Amniotic epithelial cell (primary cell): ENCODE measurements around the gene FAM47E.
A peak's percentile ranks its signal among the peaks of the same experiment; 100 is the strongest.
"Not testable (repeated sequence)": the region's sequence is repeated elsewhere in the genome, so short reads cannot be mapped to it uniquely, and the experiment has no call there.

Experiments
- DNase-seq: peaks from one replicate; pipeline ENCODE4 v3.0.0-alpha.2; 2010; ENCODE audit warnings: low read depth

The FAM47E gene

DNA sequence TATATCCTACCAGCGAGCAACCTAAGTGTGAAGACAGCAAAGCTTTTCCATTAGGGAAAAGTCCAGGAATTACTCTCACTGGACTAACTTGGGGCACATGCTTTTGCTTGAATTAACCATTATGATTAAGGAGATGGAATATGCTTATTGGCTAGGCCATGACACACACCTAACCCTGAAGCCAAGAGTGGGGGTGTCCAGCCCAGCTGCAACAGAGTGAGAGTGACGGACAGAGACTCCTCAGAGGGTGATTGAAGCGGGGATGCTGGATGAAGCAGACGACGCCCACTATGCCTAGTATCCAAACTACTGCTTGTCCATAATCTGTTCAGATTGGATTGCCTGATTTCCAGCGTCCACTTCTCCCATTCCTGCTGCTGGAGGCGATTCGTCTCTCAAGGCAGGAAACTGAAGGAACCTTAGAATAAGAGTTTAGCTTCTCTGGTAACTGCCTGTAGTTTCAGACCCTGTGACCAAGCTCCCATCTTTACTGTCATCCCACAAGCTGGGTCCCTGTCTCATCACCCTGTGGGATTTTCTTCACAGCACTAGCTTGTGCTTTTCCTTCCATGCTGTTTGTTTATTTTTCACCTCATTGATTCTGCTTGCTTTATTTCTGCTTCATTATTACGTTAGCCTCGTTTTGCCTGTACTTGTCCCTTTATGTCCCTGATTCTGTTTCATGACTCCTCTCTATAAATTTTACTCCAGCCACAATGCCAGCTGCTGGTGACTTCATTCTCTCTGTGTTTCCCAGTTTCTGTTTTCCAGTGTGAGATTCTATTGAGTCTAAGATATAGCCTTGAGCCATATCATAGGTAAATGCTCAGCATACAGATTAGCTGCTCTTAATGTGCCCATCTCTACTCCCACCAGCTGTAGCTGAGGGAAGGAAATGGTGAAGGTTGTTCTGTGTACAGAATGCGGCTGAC lies 19.0 kb downstream of the FAM47E start:
- no peak for DNase-seq

DNA sequence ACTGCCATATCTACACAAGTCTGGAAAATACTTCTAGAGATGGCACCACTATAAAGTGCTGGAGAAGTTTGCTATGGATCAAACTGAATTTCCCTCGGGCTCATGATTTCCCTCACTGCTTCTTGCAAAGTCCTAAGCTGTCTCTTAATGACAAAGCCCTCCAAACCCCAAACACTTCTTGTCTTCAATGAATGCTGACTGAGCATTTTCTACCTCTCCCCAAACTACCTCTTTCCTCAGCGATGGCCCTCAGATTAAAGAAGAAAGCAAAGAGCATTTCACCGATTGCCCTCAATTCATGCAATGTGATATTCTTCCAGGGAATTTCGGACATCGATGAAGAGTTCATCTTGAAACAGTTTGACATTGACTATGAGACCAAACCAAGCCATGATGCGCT lies 19.7 kb downstream of the FAM47E start:
- no peak for DNase-seq

DNA sequence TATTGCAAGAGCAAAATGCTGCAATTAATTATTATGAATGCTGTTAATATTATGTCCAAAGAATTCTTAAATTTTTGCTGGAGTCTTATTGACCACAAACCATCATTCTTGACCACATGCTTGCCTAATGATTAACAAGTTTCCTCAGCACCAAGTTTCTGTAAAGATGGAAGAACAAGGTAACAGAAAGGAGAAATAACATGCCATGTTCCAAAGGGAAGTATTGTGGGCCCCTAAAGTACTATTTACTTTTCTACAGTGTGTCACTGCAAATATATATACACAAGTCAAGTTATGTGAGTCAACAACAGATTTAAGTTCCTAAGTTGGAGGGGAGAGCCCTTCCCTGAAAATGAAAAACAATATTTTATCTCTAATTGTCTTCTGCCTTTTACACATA lies 20.6 kb downstream of the FAM47E start:
- no peak for DNase-seq

DNA sequence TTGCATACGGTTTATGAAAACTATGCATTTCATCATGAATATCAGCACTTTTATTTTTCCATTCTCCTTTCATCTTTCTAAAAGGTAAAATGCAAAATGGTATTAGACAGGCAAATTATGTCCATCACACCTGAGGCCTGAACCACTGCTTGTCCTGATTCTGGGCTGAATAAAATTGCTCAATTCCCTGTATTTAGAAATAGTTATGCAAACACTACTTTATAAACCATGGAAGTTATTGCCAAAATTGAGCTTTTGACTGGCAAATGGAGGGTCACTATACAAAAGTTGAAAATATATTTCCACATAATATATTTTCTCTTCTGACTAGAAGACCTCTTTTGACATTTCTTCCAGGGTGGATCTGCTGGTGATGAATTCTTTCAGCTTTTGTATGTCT lies 21.1 kb downstream of the FAM47E start:
- no peak for DNase-seq

DNA sequence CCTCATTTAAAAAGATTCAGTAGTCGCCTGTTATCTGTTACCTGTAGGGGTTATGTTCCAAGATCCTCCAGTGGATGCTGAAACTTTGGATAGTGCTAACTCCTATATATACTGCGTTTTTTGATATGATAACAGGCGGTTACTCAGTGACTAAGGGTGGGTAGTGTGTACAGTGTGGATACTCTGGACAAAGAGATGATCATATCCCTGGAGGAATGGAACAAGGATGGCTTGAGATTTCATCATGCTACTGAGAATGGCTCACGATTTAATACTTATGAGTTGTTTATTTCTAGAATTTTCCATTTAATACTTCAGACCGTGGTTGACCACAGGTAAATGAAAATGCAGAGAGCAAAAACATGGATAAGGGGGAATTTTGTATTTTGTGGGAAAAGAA lies 21.5 kb downstream of the FAM47E start:
- DNase-seq: no peak

DNA sequence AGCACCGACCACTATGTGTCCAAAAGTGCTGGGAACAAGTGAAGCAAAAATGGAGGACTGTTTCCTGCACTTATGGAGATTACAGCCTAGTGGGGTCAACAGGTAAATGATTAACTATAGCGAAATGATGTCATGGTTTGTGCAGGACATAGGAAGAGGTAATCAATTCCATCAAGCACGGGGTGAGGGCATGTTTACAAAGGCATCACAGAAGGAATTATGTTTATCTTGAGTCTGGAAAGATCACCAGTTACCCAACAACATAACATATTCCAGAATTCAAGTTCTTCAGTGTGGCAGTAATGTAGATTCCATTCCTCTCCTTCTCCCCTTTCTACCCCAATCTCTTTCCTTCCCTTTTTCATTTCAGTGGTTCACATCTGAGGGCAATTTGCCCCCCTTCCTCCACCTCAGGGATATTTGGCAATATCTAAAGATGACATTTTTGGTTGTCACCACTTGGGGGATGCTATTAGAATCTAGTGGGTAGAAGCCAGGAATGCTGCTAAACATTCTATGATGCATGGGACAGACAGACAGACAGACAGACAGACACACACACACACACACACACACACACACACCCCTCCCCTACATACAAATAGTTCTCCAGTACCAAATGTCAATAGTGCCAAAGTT lies 24.1 kb downstream of the FAM47E start:
- no peak for DNase-seq

DNA sequence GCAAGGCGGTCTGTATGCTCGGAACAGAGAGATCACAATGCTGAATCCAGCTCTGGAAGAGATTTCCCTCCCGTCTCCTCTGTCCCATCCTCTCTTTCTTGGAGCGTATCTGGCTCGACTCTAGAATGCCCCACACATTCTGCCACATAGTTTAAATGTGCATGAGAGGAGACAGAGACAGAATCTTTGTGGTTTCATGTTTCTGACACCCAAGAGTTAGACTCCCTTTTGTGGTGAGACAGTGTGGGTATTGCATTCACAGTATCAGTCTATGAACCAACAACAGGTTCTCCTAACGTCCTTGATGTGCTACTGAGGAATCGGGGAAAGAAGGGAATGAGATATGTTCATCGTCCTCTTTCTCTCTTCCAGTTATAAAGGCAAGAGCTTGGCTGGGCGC lies 25.3 kb downstream of the FAM47E start:
- DNase-seq: no peak

DNA sequence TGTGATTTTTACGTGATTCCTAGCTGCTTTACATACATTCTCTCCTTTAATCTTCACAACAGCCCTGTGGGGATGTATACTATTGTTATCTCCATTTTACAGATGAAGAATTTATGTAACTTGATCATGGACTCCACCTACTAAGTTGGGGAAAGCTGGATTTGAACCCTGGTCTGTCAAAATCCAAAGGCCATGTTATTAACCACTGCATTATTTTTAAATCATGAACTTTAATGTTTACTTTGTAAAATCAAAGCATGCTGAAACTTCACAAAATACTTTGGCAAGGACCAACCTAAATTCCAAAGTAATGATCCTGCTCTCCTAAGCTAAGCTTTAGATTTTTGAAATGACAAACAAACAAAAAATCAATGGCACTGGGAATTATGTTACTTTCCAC lies 26.1 kb downstream of the FAM47E start:
- DNase-seq: no peak

DNA sequence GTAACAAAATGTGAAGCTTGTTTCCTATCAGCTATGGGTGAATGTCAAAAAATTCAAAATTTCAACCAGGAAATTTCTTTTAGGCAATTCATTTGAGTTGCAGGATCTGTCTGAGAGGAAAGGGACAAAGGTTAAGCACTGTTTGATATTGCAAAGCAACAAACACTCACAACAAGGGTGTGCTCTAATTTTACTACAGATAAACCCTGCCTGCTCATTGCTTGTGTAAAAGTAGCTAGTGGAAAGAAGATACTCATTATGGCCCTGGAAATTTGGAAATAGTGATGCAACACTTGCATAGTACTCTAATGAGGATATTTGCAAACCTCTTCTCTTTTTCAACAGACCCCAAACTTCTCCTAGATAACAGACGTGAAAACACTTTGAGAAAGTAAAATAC lies 27.1 kb downstream of the FAM47E start:
- DNase-seq: no peak

DNA sequence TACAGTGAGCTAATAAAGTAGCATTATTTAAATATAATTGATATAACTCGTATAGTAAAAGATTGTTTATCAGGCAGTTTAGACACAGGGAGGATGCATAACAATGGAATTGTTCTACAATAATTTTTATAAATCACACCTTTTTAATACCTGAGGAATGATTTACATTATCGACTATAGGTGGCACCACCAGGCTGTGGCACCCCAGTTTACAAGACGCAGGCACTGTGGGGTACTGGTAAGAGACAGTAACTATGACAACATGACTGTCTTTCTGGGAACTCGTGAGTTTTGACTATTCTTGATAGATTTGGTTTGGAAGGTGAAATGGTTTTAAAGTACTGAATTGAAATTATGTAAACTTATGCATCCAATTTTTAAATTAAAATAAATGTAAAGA lies 27.9 kb downstream of the FAM47E start:
- DNase-seq: no peak

DNA sequence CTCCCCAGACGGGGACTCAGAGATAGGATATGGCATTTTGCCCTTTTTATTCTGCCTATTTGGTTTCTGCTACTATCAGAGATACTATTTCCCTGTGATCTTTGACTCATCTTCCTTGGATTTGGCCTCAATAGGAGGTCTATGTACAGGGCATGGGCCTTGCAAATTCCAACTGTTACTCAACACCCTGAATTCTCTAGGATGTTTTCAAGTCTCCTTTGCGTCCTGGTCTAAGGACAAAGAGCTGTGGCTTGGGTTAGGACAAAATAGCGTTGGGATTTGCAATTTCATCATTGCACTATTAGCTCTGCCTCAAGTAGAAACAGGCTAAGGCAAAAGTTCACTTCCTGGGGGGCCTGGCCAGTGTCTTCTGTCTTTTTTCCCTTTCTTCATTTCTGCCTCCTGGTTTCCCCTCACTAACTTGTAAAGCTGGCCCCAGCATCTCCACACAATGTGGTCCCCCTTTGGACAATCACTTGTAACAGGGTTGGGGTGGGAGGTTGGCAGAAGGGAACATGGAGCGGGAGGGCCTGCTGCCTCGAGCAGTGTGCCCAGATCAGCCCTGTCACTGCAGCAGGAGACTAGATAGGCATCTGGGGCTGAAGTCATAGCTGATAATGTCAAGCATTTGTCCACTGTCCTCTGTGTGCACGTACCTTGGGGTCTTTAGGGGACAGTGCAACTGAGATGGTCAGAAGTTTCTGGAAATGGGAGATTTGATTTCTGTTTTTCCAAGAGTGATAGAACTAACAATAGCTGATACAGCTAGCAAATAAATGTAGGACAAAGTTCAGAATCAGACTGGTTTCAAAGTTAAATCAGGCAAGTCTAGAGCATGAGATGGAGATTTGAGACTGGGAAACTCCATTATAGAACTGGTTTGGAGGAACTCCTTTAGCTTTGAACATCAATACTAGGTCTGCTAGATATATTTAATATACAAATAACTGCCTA lies 29.2 kb downstream of the FAM47E start:
- DNase-seq: peak; percentile 23

DNA sequence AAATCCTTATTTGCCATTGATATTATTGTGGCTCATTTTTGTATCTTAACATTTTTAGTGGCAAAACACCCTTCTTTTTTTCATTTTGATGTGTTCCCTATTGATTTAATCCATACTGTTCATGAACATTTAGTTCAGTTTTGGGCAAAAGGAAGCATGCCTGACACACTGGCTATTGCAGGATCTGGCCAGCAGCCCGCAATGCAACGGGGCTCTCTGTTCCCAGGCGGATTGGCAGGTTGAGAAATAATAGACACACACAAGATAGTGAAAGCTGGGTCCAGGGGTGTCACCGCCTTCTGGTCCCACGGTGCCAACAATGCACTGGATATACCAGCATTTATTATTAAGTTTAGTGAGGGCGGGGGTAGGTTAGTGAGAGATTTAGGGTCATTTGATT lies 30.1 kb downstream of the FAM47E start:
- not testable (repeated sequence) for DNase-seq

DNA sequence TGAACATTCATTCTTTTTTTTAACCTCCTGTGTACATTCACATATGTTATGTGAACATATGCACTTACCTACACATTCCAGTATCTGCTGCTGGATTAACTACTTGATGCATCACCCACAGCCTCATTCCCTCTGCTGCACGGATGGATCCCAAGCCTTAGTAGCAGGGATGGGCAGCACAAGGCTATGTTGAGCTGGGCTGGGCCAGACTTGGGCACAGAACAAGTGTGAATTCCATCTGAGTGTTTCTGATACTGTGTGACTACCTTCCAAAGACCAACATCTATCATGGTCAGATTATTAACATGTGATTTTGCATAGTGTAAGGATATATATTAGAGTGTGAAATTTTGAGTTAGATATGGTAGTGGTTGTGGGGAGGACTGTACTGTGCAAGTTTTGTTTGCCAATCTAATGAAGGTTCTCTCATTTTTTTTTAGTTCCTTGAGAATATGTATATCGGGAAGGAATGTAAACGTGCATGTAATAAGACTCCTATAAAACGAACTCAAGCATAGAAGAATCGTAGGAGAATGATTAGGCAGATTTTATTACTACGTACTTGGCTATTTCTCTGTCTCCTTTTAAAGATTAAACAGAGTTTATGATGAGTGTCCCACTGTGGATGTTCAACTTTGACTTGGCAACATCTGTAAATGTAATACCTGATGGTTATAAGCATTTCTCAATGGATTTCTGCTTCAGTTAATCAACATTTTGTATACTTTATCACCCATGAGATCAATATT lies 31.6 kb downstream of the FAM47E start:
- DNase-seq: no peak

DNA sequence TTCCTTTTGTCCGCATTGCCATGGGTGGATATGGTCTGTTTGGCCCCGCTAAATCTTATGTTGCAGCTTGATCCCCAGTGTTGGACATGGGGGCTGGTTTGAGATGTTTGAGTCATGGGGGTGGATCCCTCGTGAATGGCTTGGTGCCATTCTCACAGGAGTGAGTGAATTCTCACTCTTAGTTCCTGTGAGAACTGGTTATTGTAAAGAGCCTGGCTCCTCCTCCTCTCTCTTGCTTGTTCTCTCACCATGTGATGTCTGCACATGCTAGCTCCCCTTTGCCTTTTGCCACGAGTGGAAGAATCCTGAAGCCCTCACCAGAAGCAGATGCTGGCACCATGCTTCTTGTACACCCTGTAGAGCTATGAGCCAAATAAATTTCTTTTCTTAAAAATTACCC lies 32.4 kb downstream of the FAM47E start:
- no peak for DNase-seq

DNA sequence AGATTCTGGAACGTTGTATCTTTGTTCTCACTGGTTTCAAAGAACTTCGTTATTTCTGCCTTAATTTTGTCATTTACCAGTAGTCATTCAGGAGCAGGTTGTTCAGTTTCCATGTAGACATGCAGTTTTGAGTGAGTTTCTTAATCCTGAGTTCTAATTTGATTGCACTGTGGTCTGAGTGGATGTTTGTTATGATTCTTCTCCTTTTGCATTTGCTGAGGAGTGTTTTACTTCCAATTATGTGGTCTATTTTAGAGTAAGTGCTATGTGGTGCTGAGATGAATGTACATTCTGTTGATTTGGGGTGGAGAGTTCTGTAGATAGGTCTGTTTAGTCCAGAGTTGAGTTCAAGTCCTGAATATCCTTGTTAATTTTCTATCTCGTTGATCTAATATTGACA lies 36.3 kb downstream of the FAM47E start:
- DNase-seq: not testable (repeated sequence)

DNA sequence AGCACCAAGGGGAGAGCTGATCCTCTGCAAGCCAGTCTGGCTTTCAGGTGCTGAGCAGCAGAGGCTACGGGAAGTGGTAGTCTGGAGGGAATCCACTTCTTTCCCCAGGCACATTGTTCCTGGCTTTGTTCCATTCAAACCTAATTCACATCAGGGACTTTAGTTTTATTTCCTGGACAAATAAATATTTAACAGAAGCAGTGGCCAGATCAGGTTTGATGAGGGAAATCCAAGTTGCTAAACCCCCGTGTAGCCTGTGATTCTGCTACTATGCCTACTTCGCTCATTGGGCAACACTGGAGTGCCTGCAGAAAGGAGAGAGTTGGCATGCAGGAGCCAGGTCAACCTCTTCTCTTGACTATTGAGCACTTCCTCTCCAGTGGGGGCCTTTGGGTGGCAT lies 41.2 kb downstream of the FAM47E start:
- no peak for DNase-seq

DNA sequence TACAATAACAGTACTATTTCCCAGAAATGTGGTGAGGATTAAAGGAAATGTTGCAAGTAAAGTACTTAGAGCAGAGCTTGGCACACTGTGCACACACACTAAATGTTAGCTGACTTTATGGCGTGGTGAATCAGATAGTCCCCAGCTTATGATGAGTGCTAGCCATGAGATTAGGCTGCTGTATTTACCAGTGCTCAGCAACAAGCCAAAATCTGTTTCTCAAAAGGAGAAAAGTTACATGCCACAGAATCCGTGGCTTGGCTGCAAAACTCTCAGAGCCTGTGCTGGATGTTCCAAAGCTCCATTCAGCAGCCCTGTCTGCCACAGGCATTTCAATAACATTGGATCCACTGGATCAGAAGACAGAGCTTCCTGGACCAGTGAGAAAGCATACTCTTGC lies 42.3 kb downstream of the FAM47E start:
- peak; percentile 40 for DNase-seq

DNA sequence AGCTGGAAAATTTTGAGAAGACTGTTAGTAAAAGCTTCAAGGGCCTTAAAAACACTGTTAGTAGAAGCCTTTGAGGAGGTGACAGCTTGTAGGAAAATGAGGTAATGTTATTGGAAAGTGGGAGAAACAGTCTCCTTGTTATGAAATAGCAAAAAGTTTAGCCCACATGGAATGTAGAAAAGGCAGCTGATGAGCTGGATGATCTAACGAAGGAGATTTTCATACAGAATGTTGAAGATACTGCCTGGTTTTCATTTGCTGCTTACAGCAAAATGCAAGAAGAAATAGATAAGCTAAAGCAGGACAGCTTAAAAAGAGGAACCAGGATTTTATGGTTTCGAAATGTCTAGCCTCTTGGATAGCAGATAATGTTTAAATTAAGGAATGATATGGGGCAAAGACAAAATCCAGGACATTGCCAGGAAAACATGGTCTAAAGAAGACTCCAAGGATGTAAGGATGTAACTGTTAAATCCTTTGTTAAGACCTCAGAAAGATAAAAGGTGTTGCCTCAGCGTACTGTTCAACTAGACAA lies 44.8 kb downstream of the FAM47E start:
- DNase-seq: no peak

DNA sequence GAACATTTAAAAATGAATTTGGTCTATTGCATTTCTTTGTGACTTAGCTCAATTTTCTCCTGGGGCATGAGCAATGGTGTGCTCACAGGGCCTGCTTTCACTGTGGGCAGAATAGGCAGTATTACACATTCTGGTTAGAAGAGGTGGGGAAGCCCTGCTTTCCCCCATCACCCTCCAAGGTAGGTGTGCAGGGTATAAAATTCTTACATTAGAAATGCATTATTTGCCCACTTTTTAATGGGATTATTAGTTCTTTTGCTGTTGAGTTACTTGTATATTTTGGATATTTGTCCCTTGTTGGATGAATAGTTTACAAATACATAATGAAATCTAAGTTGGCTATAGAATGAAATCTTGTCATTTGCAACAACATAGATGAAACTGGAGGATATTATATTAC lies 46.7 kb downstream of the FAM47E start:
- no peak for DNase-seq

DNA sequence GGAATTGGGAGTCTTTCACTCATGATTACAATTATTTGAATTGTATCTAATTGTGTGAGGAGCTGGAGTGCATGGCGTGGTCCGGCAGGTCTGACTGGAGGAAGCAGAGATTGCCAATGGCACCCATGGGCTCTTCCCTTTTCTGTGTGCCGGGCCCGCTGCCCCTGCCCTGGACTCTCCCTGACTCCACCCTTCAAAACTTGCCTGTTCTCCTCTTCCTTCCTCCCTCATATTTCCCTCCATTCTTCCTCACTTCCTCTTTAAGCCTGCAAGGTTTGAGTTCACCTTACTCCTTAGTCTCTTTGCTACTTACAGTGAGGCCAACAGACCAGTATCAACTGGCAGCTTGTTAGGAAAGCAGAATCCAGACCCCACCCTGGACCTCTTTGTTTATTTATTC lies 48.5 kb downstream of the FAM47E start:
- DNase-seq: no peak

DNA sequence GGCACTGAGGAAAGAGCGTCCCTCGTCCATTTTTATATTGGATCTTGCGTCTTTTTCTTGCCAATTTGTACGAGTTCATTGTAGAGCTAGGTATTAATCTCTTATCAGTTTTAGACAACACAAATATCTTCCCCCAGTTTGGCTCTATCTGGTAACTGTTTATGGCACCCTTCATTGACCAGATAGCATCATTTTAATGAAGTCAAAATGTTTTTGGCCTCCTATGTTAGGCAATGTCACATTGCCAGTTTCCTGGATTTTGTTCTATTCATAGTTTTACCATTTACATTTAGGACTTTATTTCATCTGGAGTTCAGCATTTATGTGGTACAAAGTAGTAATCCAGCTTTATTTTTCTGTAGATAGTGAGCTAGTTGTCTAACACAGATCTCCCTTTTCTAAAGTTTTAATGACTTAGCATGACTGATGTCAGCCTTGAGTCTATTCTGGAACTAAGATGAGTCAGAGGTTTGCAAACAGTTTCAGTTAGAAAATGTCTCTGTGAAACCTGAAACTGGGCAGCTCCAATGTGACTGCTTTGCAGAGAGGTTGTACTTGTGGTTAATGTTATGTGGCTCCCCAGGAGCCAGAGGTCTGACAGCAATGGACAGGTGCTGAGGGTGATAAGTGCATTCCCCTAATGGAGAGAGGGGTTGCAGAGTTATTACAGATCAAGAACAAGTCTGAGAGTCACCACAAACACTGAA lies 49.7 kb downstream of the FAM47E start:
- DNase-seq: peak; percentile 83
